NK-92 (cell line): Measurements from ENCODE around the gene SLC25A27.

Experiments used
- DNase-seq: peaks from one replicate; lab custom pipeline; 2025; ENCODE audit not compliant: unreplicated experiment; lab: John Stamatoyannopoulos, UW

Gene SLC25A27

DNA sequence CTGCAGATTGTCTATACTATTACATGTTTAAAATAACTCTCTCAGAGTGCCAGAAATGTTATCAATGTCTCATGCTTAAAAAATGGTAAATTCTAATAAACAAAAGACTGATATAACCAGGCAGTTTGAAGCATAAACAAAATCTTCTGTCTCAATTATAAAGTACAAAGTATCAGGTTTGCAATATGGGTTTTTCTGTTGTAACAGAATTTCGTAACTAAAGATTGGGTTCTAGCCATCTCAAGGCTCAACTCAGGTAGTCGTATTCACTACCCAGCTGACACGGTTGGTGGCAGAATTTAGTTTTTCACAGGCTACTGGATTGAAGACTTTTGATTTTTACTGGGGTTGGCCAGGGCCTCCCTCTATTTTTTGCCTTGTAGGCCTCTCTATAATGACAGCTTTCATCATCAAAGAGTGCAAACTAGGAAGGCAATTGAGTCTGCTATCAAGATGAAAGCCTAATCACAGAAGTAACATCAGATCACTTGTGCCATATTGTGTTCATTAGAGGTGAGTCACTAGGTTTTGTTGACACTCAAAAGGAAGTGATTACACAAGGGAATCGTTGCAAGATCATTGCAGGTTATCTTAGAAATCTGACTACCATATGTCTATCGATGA lies 3.8 kb upstream of the SLC25A27 start:
- no peak for DNase-seq

DNA sequence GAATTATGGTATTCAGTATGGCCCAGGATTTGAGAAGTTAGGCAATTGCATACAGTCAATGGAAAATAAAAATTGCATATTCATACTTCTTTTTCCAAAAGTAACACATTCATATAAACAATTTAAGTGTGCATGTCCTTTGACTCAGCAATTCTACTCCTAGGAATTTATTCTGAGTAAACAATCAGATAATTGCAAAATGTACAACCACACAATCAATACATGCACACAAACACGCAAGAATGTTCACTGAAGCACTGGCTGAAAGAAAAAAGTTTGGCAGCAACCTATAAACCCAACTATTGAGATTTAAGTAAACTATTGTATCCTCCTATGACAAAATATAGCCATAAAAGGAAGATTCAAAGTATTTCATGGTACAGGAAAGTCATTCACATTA lies 1.8 kb upstream of the SLC25A27 start:
- no peak for DNase-seq

DNA sequence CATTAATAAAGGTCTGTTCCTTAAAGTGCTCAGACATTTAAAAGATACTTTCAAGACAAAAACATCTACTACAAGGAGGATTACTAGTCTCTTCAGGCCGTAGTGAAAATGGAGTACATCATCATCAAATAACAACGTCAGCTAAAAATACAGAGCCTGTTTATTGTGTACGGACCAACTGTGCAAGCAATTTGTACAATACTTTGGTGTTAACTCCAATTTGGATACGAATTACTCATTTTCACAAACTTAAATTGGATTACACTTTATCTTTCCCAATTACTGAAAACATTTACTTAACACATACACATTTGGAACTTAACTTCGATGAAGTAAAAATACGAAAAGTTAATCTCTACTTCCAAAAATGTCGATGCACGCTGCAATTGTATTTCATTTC lies 959 bp upstream of the SLC25A27 start:
- DNase-seq: no peak

DNA sequence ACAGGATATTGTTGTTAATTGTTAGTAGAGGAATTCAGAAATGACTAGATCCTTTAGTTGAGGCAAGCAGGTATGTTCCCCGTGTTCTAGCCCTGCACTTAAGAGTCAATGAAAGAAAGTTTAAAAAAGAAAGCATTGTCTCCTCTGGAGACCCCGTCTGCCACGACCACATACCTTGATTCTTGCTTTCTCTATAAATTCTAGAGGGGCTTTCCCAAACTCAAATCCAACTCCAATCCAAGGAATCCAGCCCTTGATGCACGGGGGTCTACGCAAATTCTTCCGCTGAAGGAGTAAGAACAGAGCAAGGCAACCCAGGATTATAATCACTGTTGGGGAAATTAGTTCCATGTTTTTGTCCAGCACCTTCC lies 558 bp upstream of the SLC25A27 start:
- DNase-seq: no peak

DNA sequence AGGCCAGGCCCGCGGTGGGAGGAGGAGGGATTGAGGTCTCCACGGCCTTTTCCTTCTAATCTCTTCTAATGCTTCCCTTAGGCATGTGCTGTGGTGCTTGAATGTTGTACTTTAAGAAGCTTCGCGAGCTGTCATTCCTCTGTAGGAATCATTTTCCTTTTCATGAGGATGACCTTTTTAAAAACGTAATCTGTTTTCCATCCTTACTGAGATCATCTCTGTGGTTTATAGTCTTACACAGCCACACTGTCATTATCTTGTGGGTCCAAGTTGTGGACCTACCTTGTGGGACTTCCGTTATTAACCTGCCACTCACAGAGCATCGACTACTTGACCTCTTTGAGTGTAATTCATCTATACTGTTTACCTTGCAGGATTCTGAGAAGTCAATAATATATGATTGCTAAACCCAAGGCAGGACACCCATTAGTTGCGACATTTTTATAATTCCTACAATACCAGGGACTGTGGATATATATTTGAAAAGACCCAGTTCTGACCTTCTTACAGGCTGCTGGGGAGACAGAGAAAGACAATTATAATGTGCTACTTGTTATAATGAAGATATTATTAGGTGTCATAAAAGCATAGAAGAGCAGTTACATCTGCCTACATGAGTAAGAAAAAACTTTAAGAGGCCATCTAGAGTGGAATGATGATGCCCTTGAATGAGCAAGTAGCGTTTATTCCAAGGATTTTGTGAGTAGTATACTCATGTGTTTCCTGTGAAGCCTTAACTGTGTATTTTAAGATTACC lies 842 bp downstream of the SLC25A27 start:
- no peak for DNase-seq

DNA sequence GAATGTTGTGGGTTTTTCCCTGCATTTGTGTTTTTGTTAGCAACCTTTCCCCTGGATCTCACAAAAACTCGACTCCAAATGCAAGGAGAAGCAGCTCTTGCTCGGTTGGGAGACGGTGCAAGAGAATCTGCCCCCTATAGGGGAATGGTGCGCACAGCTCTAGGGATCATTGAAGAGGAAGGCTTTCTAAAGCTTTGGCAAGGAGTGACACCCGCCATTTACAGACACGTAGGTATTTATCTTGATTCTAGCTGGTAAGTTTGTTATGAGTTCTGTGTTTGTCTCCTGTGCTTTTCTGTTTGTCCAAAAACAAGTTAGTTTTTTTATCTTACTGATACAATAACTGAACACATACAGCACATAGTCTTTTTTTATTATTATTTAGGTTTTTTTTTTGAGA lies 3.0 kb downstream of the SLC25A27 start:
- DNase-seq: no peak

GRCh38 chr6:46657642-46658041 lies 4.9 kb downstream of the SLC25A27 start:
- no peak for DNase-seq

DNA sequence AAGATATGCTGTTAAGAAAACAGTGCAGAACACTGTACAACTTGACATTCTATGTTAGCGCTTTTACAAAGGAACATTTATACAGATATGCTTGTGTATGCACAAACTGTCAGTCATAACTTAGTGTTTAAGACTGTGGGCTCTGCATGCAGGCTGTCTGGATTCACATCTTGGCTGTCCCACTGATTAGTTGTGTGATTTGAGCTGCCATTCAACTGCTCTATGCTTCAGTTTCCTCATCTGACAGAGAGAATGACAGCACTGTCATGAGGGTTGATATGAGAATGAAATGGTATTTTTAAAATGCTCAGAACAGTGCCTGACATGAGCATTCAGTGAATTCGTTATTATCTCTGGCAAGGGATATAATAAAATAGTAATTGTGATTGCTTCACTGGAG lies 8.7 kb downstream of the SLC25A27 start:
- DNase-seq: no peak

DNA sequence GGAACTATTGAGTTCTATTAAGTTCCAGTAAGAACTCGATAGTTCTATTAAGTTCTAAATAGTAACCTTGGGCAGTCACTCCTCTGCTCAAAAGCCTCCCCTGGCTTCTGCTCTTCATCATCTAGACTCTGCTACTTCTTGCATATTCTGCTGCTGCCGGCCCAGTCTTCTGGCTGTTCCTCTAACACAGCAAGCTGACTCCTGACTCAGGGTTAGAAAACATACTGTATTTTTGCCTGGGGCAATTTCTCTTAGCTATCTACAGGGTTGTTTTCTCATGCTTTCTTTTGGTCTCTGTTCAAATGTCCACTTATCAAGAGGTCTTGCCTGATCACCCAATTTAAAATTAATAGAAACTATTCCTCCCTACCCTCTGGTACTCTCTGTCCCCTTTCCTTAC lies 14.6 kb downstream of the SLC25A27 start:
- no peak for DNase-seq

GRCh38 chr6:46674410-46674809 lies 21.6 kb downstream of the SLC25A27 start:
- no peak for DNase-seq

- DNase-seq: no peak
Measured at GRCh38 chr6:46676604-46677313, 24.0 kb downstream of the SLC25A27 start.

DNA sequence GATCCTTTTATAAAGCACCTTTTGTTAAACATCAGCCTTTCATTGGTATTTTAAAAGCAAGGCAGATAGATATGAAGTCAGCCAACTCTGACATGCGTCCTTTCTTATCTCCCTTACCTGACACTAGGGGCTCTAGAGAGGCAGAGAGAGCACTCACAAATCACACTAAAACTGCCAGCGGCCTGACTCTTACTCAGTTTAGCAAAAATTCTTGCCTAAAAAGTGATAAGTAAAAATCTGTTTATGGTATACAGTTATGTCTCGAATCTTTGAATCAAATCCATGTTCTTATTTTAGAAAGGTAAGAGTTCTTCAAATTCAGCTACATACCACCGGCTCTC lies 24.5 kb downstream of the SLC25A27 start:
- DNase-seq: no peak

- DNase-seq: no peak
Measured at GRCh38 chr6:46684771-46685170, 32.0 kb downstream of the SLC25A27 start.

GRCh38 chr6:46687619-46688097 lies 34.9 kb downstream of the SLC25A27 start, which contains the start of gene TDRD6:
TDRD6 (plus strand) TSS chr6:46687885; CDS start chr6:46688129, 244 bp downstream.
- DNase-seq: no peak

DNA sequence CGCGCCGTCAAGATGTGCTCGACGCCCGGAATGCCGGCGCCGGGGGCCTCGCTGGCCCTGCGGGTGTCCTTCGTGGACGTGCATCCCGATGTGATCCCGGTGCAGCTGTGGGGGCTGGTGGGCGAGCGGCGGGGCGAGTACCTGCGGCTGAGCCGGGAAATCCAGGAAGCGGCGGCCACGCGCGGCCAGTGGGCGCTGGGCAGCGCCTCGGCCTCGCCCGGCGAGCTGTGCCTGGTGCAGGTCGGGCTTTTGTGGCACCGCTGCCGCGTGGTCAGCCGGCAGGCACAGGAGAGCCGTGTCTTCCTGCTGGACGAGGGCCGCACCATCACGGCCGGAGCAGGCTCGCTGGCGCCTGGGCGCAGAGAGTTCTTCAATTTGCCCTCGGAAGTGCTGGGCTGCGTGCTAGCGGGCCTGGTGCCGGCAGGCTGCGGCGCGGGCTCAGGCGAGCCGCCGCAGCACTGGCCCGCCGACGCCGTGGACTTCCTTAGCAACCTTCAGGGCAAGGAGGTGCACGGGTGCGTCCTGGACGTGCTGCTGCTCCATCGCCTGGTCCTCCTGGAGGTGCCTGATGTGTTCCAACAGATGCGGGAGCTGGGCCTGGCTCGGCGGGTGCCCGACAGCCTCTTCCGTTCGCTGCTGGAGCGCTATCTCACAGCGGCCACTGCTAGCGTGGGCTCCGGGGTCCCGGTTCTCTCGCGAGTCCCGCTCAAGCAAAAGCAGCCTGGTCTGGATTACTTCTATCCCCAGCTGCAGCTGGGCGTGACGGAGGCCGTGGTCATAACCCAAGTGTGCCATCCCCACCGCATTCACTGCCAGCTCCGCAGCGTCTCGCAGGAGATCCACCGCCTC lies 35.6 kb downstream of the SLC25A27 start:
- DNase-seq: no peak

- DNase-seq: no peak
Measured at GRCh38 chr6:46688966-46689335, 36.2 kb downstream of the SLC25A27 start.

GRCh38 chr6:46689657-46690056 lies 36.9 kb downstream of the SLC25A27 start:
- no peak for DNase-seq

DNA sequence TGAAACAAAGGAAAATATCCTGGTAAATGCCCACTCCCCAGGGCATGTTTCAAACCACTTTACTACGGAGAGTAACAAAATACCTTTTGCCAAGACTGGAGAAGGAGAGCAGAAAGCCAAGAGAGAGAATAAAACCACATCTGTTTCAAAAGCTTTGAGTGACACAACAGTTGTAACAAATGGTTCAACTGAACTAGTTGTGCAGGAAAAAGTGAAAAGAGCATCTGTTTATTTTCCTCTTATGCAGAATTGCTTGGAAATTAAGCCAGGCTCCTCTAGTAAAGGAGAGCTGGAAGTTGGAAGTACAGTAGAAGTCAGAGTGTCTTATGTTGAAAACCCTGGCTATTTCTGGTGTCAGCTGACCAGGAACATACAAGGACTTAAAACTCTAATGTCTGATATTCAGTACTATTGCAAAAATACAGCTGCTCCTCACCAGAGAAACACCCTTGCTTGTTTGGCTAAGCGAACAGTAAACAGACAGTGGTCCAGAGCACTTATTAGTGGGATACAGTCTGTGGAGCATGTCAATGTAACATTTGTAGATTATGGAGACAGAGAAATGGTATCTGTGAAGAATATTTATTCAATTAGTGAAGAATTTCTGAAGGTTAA lies 37.5 kb downstream of the SLC25A27 start:
- no peak for DNase-seq

DNA sequence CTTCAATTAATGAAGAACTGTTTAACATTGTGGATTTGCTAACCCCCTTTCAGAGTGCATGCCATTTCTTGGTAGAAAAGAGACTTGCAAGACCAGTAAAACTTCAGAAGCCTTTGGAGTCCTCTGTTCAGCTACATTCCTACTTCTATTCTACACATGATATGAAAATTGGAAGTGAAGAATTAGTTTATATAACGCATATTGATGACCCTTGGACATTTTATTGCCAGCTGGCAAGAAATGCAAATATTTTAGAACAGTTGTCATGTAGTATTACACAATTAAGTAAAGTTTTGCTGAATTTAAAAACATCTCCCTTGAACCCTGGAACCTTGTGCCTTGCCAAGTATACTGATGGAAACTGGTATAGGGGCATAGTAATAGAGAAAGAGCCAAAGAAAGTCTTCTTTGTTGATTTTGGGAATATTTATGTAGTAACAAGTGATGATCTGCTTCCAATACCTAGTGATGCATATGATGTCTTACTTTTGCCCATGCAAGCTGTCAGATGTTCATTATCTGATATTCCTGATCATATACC lies 38.2 kb downstream of the SLC25A27 start:
- DNase-seq: no peak

DNA sequence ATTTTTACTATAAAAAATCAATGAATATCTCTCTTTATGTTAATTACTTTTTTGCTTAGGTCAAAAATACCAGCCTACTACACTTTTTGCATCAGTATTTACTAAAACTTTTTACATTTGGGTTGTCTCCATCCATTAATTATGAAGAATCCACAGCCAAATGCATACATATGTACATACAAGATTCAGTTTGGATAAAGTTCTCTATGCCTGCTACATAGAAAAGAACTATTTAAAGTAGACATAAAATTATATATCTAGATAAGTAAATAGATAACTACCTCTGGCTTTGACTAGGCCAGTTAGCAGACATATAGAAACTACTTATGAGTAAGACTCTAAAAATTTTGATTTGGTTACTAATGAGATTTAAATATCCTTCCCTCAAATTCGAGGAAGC lies 47.2 kb downstream of the SLC25A27 start:
- DNase-seq: no peak

- no peak for DNase-seq
Measured at GRCh38 chr6:46704562-46704961, 51.8 kb downstream of the SLC25A27 start.
